HEK293 (cell line): Measurements from ENCODE around the gene LIN37.

ENCODE experiments used
- ELK4 ChIP-seq: IDR thresholded peaks from 2 replicates; pipeline ENCODE4 v1.6.1; 2011; ENCODE audit warnings: mild to moderate bottlenecking, low read depth, low read length, borderline replicate concordance
- FEZF1 ChIP-seq: fragments of 450-650 bp; formaldehyde crosslinking; IDR thresholded peaks from 2 replicates; pipeline ENCODE4 v1.5.1; 2016; ENCODE audit warnings: missing biosample characterization, missing genetic modification characterization
- KLF1 ChIP-seq: fragments of 450-650 bp; formaldehyde crosslinking; IDR thresholded peaks from 2 replicates; pipeline ENCODE4 v1.5.1; 2016; ENCODE audit warnings: missing biosample characterization, missing genetic modification characterization
- KLF10 ChIP-seq: fragments of 450-650 bp; IDR thresholded peaks from 2 replicates; pipeline ENCODE4 v1.5.1; 2018; ENCODE audit warnings: missing biosample characterization, mild to moderate bottlenecking, missing genetic modification characterization
- OSR2 ChIP-seq: fragments of 450-650 bp; formaldehyde crosslinking; IDR thresholded peaks from 2 replicates; pipeline ENCODE4 v1.5.1; 2016; ENCODE audit warnings: missing biosample characterization, missing genetic modification characterization
- REPIN1 ChIP-seq: fragments of 450-650 bp; formaldehyde crosslinking; IDR thresholded peaks from 2 replicates; pipeline ENCODE4 v1.5.1; 2017; ENCODE audit warnings: missing biosample characterization, missing genetic modification characterization, low read depth
- SALL2 ChIP-seq: fragments of 450-650 bp; formaldehyde crosslinking; IDR thresholded peaks from 2 replicates; pipeline ENCODE4 v1.5.0; 2017; ENCODE audit warnings: missing biosample characterization, mild to moderate bottlenecking, missing genetic modification characterization, borderline replicate concordance
- YY2 ChIP-seq: fragments of 450-650 bp; formaldehyde crosslinking; IDR thresholded peaks from 2 replicates; pipeline ENCODE4 v1.5.1; 2016; ENCODE audit warnings: missing biosample characterization, missing genetic modification characterization
- ZBTB44 ChIP-seq: fragments of 450-650 bp; IDR thresholded peaks from 2 replicates; pipeline ENCODE4 v1.5.1; 2018; ENCODE audit warnings: missing biosample characterization, mild to moderate bottlenecking, missing genetic modification characterization
- ZNF18 ChIP-seq: fragments of 450-650 bp; formaldehyde crosslinking; IDR thresholded peaks from 2 replicates; pipeline ENCODE4 v1.5.1; 2016; ENCODE audit warnings: missing biosample characterization, missing genetic modification characterization
- ZNF23 ChIP-seq: fragments of 450-650 bp; formaldehyde crosslinking; IDR thresholded peaks from 2 replicates; pipeline ENCODE4 v1.5.1; 2016; ENCODE audit warnings: missing biosample characterization, missing genetic modification characterization, borderline replicate concordance
- ZNF24 ChIP-seq: fragments of 450-650 bp; formaldehyde crosslinking; IDR thresholded peaks from 2 replicates; pipeline ENCODE4 v1.5.1; 2016; ENCODE audit warnings: missing biosample characterization, missing genetic modification characterization
- ZNF311 ChIP-seq: fragments of 450-650 bp; formaldehyde crosslinking; IDR thresholded peaks from 2 replicates; pipeline ENCODE4 v1.5.1; 2017; ENCODE audit warnings: missing biosample characterization, missing genetic modification characterization, borderline replicate concordance
- ZNF324 ChIP-seq: fragments of 450-650 bp; formaldehyde crosslinking; IDR thresholded peaks from 2 replicates; pipeline ENCODE4 v1.5.1; 2016; ENCODE audit warnings: missing biosample characterization, missing genetic modification characterization
- ZNF341 ChIP-seq: fragments of 450-650 bp; formaldehyde crosslinking; IDR thresholded peaks from 2 replicates; pipeline ENCODE4; 2016; ENCODE audit warnings: low read depth, missing biosample characterization, missing genetic modification characterization
- ZNF394 ChIP-seq: fragments of 450-650 bp; formaldehyde crosslinking; IDR thresholded peaks from 2 replicates; pipeline ENCODE4 v1.5.1; 2016; ENCODE audit warnings: missing biosample characterization, missing genetic modification characterization, mild to moderate bottlenecking, moderate library complexity, borderline replicate concordance
- ZNF398 ChIP-seq: fragments of 450-650 bp; formaldehyde crosslinking; IDR thresholded peaks from 2 replicates; pipeline ENCODE4 v1.5.1; 2017; ENCODE audit warnings: missing biosample characterization, missing genetic modification characterization
- ZNF48 ChIP-seq: fragments of 450-650 bp; formaldehyde crosslinking; IDR thresholded peaks from 2 replicates; pipeline ENCODE4 v1.5.1; 2016; ENCODE audit warnings: missing biosample characterization, missing genetic modification characterization
- ZNF549 ChIP-seq: fragments of 450-650 bp; IDR thresholded peaks from 2 replicates; pipeline ENCODE4 v1.5.1; 2018; ENCODE audit warnings: missing biosample characterization, missing genetic modification characterization, mild to moderate bottlenecking, inconsistent platforms, moderate library complexity
- ZNF580 ChIP-seq: fragments of 450-650 bp; formaldehyde crosslinking; IDR thresholded peaks from 2 replicates; pipeline ENCODE4 v1.5.1; 2016; ENCODE audit warnings: missing biosample characterization, missing genetic modification characterization
- ZNF626 ChIP-seq: fragments of 450-650 bp; sonication (Bioruptor Pico); formaldehyde crosslinking; IDR thresholded peaks from 2 replicates; pipeline ENCODE4 v1.5.1; 2018; ENCODE audit warnings: missing biosample characterization, missing genetic modification characterization, inconsistent platforms
- ZNF639 ChIP-seq: fragments of 450-650 bp; formaldehyde crosslinking; IDR thresholded peaks from 2 replicates; pipeline ENCODE4 v1.5.1; 2016; ENCODE audit warnings: missing biosample characterization, missing genetic modification characterization
- ZNF658 ChIP-seq: fragments of 450-650 bp; formaldehyde crosslinking; IDR thresholded peaks from 2 replicates; pipeline ENCODE4; 2016; ENCODE audit warnings: missing biosample characterization, missing genetic modification characterization
- ZNF777 ChIP-seq: fragments of 450-650 bp; formaldehyde crosslinking; IDR thresholded peaks from 2 replicates; pipeline ENCODE4 v1.5.1; 2017; ENCODE audit warnings: missing biosample characterization, missing genetic modification characterization, borderline replicate concordance
- ZNF791 ChIP-seq: fragments of 450-650 bp; formaldehyde crosslinking; IDR thresholded peaks from 2 replicates; pipeline ENCODE4 v1.5.1; 2016; ENCODE audit warnings: missing biosample characterization, missing genetic modification characterization
- ZNF837 ChIP-seq: fragments of 450-650 bp; formaldehyde crosslinking; IDR thresholded peaks from 2 replicates; pipeline ENCODE4 v1.5.1; 2016; ENCODE audit warnings: missing biosample characterization, missing genetic modification characterization
- ZXDB ChIP-seq: fragments of 450-650 bp; formaldehyde crosslinking; IDR thresholded peaks from 2 replicates; pipeline ENCODE4 v1.5.1; 2016; ENCODE audit warnings: missing biosample characterization, missing genetic modification characterization

LIN37 gene

GRCh38 chr19:35716801-35717664 lies 31.3 kb upstream of the LIN37 start (continued):
- TF ChIP-seq ZNF398 (tag by site-specific recombination) (peak; percentile 67), ZNF777 (tag by site-specific recombination) (peak; percentile 90), OSR2 (tag by site-specific recombination) (0 out of 2 replicates have a peak, but pooled peaks have one; percentile 20), SALL2 (tag by site-specific recombination) (no peak), ZNF639 (tag by site-specific recombination) (peak; percentile 69), ZNF48 (tag by site-specific recombination) (no peak), ZNF791 (tag by site-specific recombination) (no peak), ZNF580 (tag by site-specific recombination) (peak; percentile 92; the same call in 1 of the 2 replicates), ZNF311 (tag by site-specific recombination) (no peak), ZNF394 (tag by site-specific recombination) (peak; percentile 59; the same call in 1 of the 2 replicates), KLF1 (peak; percentile 58), ZNF837 (tag by site-specific recombination) (no peak), ZNF658 (no peak), REPIN1 (peak; percentile 96; the same call in 1 of the 2 replicates), ZNF24 (tag by site-specific recombination) (peak; percentile 86), ZNF341 (tag by site-specific recombination) (peak; percentile 39), ZXDB (peak; percentile 99), ZNF626 (no peak), ZNF18 (tag by site-specific recombination) (peak; percentile 42; the same call in 1 of the 2 replicates), ZNF23 (tag by site-specific recombination) (no peak), ELK4 (no peak; the same call in 1 of the 2 replicates), FEZF1 (no peak), ZNF549 (tag by site-specific recombination) (no peak), KLF10 (tag by site-specific recombination) (peak; percentile 90), ZNF324 (tag by site-specific recombination) (0 out of 2 replicates have a peak, but pooled peaks have one; percentile 90), YY2 (peak; percentile 53; the same call in 1 of the 2 replicates), ZBTB44 (tag by site-specific recombination) (peak; percentile 67)
